ENCODE data around the gene MTMR4.
"Not testable (repeated sequence)": the region's sequence is repeated elsewhere in the genome, so short reads cannot be mapped to it uniquely, and the experiment has no call there.

MTMR4 gene

GRCh38 chr17:58513965-58514769 lies at the start of gene MTMR4:
Gene MTMR4 (minus strand): TSS chr17:58514638. CDS start chr17:58514407, 231 bp downstream.
- in situ Hi-C loops (cut with HindIII; ENCODE audit: low pct_unique_long_range_greater_than_20kb, low sequenced_read_pairs): no loop called here
- TF ChIP-seq JUND (IDR thresholded peaks at IDR 0.05; ENCODE audit: low read depth): no peak
- DNase-seq (ENCODE audit: low read depth in 1 of 2, low spot score in 1 of 2): peak; percentile 92

DNA sequence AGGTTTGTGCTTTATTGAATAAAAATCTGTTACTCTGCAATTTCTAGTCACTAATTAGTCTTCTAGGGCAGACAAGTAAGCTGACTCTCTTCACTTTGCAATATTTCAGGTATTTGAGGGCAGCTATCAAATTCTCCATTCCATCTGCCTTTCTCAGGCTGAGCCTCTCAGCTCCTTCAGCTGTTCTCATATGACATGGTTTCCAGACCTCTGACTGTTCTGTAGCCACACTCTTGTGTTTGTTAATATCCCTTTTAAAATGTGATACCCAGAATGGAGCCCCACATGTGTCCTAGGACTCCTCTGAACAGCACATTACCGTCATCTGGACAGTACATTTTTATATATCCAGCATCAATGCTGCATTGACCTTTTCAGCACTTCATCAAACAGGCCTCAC lies 46.1 kb upstream of the MTMR4 start:
- in situ Hi-C loops (cut with HindIII; ENCODE audit: low pct_unique_long_range_greater_than_20kb, low sequenced_read_pairs): no loop called here
- TF ChIP-seq JUND (IDR thresholded peaks at IDR 0.05; ENCODE audit: low read depth): no peak
- no peak for DNase-seq (ENCODE audit: low read depth in 1 of 2, low spot score in 1 of 2)

DNA sequence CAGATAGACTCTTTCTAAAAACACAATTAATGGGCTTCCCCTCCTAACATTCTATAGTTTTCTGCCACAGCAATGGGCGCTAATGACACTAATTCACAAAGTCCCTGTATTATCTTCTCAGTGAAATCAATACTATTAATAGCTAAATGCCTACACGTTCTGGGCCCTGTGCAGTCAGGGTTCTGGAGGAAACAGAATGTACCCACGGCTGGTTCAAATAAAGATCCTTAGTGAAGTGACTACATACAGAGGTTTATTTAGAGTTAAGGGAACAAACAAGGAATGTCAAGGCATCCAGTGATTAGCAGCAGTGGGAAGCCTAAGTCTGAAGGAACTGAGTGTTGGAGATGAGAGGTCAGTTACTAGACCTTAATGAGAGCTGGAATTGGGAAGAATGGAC lies 43.5 kb upstream of the MTMR4 start:
- DNase-seq (ENCODE audit: low read depth in 1 of 2, low spot score in 1 of 2): no peak
- no peak for TF ChIP-seq JUND (IDR thresholded peaks at IDR 0.05; ENCODE audit: low read depth)
- in situ Hi-C loops (cut with HindIII; ENCODE audit: low pct_unique_long_range_greater_than_20kb, low sequenced_read_pairs): no loop called here

DNA sequence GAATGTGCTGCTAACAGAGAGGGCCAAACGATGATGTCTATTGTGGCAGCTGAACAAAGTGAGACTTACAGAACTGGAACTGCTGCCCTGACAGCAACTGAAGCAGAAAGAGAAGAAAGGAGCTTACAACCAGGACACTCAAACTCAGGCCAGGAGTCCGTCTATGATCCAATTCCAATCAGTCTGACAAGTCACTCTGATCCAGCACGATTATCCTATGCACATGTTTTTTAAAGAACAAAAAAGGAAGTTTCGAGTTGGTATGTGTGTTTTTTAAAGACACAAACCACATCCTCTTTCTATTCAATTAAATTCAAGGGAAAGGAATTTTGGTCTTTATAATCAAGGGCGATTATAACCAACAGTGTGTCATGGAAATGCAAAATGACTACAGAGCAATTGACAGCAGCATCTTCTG lies 42.4 kb upstream of the MTMR4 start:
- TF ChIP-seq JUND (IDR thresholded peaks at IDR 0.05; ENCODE audit: low read depth): no peak
- in situ Hi-C loops (cut with HindIII; ENCODE audit: low pct_unique_long_range_greater_than_20kb, low sequenced_read_pairs): no loop called here
- DNase-seq (ENCODE audit: low read depth in 1 of 2, low spot score in 1 of 2): peak in 1 of 2 experiments; percentile 60

DNA sequence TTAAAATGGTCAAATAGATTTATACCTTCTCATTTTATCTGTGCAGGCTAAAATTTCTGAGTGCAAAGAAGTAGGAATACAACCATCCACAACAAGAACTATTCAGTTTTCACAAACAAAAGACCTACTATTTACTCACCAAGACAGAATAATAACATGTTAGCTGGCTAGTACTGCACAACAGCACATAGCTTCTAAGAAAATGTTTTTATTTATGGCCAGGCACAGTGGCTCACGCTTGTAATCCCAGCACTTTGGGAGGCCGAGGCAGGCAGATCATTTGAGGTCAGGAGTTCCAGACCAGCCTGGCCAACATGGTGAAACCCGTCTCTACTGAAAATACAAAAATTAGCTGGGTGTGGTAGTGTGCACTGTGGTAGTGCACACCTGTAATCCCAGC lies 40.7 kb upstream of the MTMR4 start:
- in situ Hi-C loops (cut with HindIII; ENCODE audit: low pct_unique_long_range_greater_than_20kb, low sequenced_read_pairs); DNase-seq (ENCODE audit: low read depth in 1 of 2, low spot score in 1 of 2): not testable (repeated sequence)

GRCh38 chr17:58541249-58541648 lies 26.8 kb upstream of the MTMR4 start:
- DNase-seq (ENCODE audit: low read depth in 1 of 2, low spot score in 1 of 2): peak in 1 of 2 experiments; percentile 57
- in situ Hi-C loops (cut with HindIII; ENCODE audit: low pct_unique_long_range_greater_than_20kb, low sequenced_read_pairs): no loop called here
- TF ChIP-seq JUND (IDR thresholded peaks at IDR 0.05; ENCODE audit: low read depth): no peak

GRCh38 chr17:58539698-58540097 lies 25.3 kb upstream of the MTMR4 start:
- no peak for TF ChIP-seq JUND (IDR thresholded peaks at IDR 0.05; ENCODE audit: low read depth)
- in situ Hi-C loops (cut with HindIII; ENCODE audit: low pct_unique_long_range_greater_than_20kb, low sequenced_read_pairs): no loop called here
- DNase-seq (ENCODE audit: low read depth in 1 of 2, low spot score in 1 of 2): no peak

- TF ChIP-seq JUND (IDR thresholded peaks at IDR 0.05; ENCODE audit: low read depth): no peak
- in situ Hi-C loops (cut with HindIII; ENCODE audit: low pct_unique_long_range_greater_than_20kb, low sequenced_read_pairs): no loop called here
- DNase-seq (ENCODE audit: low read depth in 1 of 2, low spot score in 1 of 2): no peak
Measured at GRCh38 chr17:58538811-58539409, 24.5 kb upstream of the MTMR4 start.

GRCh38 chr17:58537266-58537665 lies 22.8 kb upstream of the MTMR4 start:
- DNase-seq (ENCODE audit: low read depth in 1 of 2, low spot score in 1 of 2): no peak
- in situ Hi-C loops (cut with HindIII; ENCODE audit: low pct_unique_long_range_greater_than_20kb, low sequenced_read_pairs): no loop called here
- no peak for TF ChIP-seq JUND (IDR thresholded peaks at IDR 0.05; ENCODE audit: low read depth)

DNA sequence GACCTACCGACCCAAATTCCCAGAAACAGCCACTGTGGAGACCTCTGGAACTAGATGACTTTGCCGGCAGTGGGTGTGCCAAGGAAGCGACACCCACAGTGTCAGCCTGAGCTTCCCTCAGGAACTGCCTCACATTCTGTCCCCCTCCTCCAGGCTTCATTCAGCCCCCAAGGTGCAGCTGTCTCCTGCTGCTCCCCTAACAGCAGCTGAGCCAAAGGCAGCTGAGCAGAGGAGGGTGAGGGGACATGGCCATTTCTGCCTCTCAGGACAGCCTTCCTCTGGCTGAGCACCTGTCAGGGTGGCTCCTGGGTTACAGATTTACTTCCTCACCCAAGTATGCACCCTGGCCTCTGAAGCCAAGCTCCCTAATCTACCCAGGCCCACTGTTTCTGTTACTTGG lies 22.1 kb upstream of the MTMR4 start:
- TF ChIP-seq JUND (IDR thresholded peaks at IDR 0.05; ENCODE audit: low read depth): no peak

GRCh38 chr17:58535431-58535830 lies 21.0 kb upstream of the MTMR4 start:
- no peak for TF ChIP-seq JUND (IDR thresholded peaks at IDR 0.05; ENCODE audit: low read depth)
- DNase-seq (ENCODE audit: low read depth in 1 of 2, low spot score in 1 of 2): no peak
- in situ Hi-C loops (cut with HindIII; ENCODE audit: low pct_unique_long_range_greater_than_20kb, low sequenced_read_pairs): no loop called here

More for the DNA sequence above, 22.1 kb upstream of the MTMR4 start:
- no peak for DNase-seq (ENCODE audit: low read depth in 1 of 2, low spot score in 1 of 2)
- in situ Hi-C loops (cut with HindIII; ENCODE audit: low pct_unique_long_range_greater_than_20kb, low sequenced_read_pairs): no loop called here

DNA sequence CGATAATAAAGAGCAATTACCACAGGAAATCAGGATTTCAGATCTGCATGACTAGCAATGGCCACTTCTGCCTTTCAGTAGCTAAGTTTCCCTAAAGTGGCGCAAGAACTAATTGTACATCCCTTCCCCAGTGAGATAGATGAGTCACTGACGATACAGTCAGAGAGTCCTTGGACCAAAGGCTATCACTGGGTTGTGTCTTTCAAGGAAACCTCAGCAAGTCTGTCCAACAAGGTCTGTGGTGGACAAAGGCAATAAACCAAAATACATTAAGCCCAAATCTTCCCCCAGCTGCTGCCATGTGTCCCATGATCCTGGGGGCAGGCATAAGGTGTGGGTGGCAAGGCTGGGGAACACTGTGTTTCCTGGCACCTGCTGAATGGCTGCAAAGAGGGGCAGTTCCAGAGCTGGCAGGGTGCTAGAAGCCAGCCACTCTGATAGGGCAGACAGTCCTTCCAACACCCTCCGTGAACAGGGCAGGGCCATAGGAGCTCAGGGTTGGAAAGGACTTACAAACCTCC lies 20.5 kb upstream of the MTMR4 start:
- in situ Hi-C loops (cut with HindIII; ENCODE audit: low pct_unique_long_range_greater_than_20kb, low sequenced_read_pairs): no loop called here

DNA sequence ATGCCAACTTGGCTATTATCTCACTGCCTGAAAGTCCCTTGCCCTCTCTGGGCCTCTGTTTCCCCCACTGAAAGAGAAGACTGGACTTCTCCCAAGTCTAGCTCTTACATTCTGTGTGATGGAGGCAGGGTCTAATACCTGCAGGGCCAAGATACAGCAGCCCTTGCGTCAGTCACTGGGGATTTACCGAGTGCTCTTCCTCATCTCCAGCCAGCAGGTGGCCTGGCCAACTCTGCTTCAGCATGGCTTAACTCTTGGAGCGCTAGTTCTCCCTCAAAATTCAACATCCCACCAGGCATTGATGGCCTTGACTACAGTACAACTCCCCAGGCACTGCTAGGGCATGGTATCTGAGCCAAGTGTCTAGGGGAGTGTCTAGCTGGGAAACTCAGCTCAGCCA lies 19.9 kb upstream of the MTMR4 start:
- in situ Hi-C loops (cut with HindIII; ENCODE audit: low pct_unique_long_range_greater_than_20kb, low sequenced_read_pairs): no loop called here
- DNase-seq (ENCODE audit: low read depth in 1 of 2, low spot score in 1 of 2): peak in 1 of 2 experiments; percentile 19
- TF ChIP-seq JUND (IDR thresholded peaks at IDR 0.05; ENCODE audit: low read depth): no peak

More for the DNA sequence above, 20.5 kb upstream of the MTMR4 start:
- TF ChIP-seq JUND (IDR thresholded peaks at IDR 0.05; ENCODE audit: low read depth): no peak
- no peak for DNase-seq (ENCODE audit: low read depth in 1 of 2, low spot score in 1 of 2)
